Caki2 (cell line): ENCODE data around the gene KCNG2. TPM values are rescaled to one million over a fixed set of nuclear protein-coding genes. Genes with fewer than 3 reads are reported as not detected.

ENCODE experiments used
- DNase-seq: peaks from one replicate; pipeline ENCODE4 v3.0.0-alpha.2; 2015; ENCODE audit warnings: low read depth
- in situ Hi-C: cut with HindIII; loops from 2 replicates; pipeline ENCODE4 v1.10.0; 2016; ENCODE audit warnings: low sequenced_read_pairs, low pct_unique_long_range_greater_than_20kb, mixed read lengths
- total RNA-seq: library from RNA; depleted of rRNA; stranded (reverse); fragments of >200 nt; shearing (Covaris generic); gene quantifications from 2 replicates; pipeline ENCODE4 v1.2.3, GENCODE V29; 2014; ENCODE audit warnings: low replicate concordance

The KCNG2 gene
- total RNA-seq, 1 experiment from 2014 or later = not detected

GRCh38 chr18:79780547-79780946 is 17.2 kb upstream of the KCNG2 start:
- DNase-seq = no peak
- in situ Hi-C loops = no loop called here

- DNase-seq = no peak
- in situ Hi-C loops = no loop called here
Observed at GRCh38 chr18:79781331-79781941, 16.3 kb upstream of the KCNG2 start.

- DNase-seq = no peak
- in situ Hi-C loops = no loop called here
Observed at GRCh38 chr18:79782566-79783308, 15.0 kb upstream of the KCNG2 start.

GRCh38 chr18:79784071-79784913 is 13.4 kb upstream of the KCNG2 start:
- in situ Hi-C loops = no loop called here
- no peak for DNase-seq

- in situ Hi-C loops = no loop called here
- DNase-seq = no peak
Observed at GRCh38 chr18:79784965-79785770, 12.6 kb upstream of the KCNG2 start.

GRCh38 chr18:79785831-79786230 is 11.9 kb upstream of the KCNG2 start:
- no peak for DNase-seq
- in situ Hi-C loops = no loop called here

- DNase-seq = no peak
- in situ Hi-C loops = no loop called here
Observed at GRCh38 chr18:79786304-79786703, 11.4 kb upstream of the KCNG2 start.

GRCh38 chr18:79786786-79787526 is 10.8 kb upstream of the KCNG2 start:
- in situ Hi-C loops = no loop called here
- no peak for DNase-seq

GRCh38 chr18:79787527-79787864 is 10.2 kb upstream of the KCNG2 start:
- in situ Hi-C loops = no loop called here
- DNase-seq = no peak

GRCh38 chr18:79787865-79788733 is 9.6 kb upstream of the KCNG2 start:
- in situ Hi-C loops = no loop called here
- no peak for DNase-seq

GRCh38 chr18:79788734-79789085 is 9.0 kb upstream of the KCNG2 start:
- in situ Hi-C loops = no loop called here

GRCh38 chr18:79789091-79789891 is 8.4 kb upstream of the KCNG2 start:
- in situ Hi-C loops = no loop called here

More at GRCh38 chr18:79788734-79789085, 9.0 kb upstream of the KCNG2 start:
- no peak for DNase-seq

GRCh38 chr18:79789901-79790890 is 7.5 kb upstream of the KCNG2 start:
- no peak for DNase-seq
- in situ Hi-C loops = no loop called here

More at GRCh38 chr18:79789091-79789891, 8.4 kb upstream of the KCNG2 start:
- no peak for DNase-seq

GRCh38 chr18:79790996-79791972 is 6.5 kb upstream of the KCNG2 start:
- in situ Hi-C loops = no loop called here
- no peak for DNase-seq
